CD4-positive, alpha-beta T cell treated with Interleukin-15 for 4 hours (primary cell): ENCODE data around the gene CMSS1.
A peak's percentile ranks its signal among the peaks of the same experiment; 100 is the strongest.
"Not testable (repeated sequence)": the region's sequence is repeated elsewhere in the genome, so short reads cannot be mapped to it uniquely, and the experiment has no call there.

Experiments
- DNase-seq: peaks from one replicate; pipeline ENCODE4 v3.0.0-alpha.2; 2020; ENCODE audit warnings: low spot score

Gene CMSS1

DNA sequence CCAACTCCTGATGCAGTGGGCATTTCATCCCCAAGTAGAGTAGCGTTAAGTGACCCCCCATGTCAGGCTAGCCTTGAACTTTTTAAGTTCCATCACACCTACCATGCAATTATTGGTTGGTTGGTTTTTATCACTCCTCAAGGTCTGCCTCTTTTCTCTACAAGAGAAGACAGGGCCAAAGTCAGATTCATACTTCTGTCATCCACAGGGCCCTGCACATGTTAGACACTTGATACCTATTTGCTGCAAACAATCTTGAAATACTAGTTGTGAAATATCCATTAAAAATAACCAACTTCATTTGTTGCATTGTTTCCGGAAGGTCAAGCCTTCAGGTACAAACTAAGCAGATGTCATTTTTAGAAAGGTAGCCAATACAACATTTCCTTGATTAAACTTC is 1.2 kb downstream of the CMSS1 start:
- no peak for DNase-seq

DNA sequence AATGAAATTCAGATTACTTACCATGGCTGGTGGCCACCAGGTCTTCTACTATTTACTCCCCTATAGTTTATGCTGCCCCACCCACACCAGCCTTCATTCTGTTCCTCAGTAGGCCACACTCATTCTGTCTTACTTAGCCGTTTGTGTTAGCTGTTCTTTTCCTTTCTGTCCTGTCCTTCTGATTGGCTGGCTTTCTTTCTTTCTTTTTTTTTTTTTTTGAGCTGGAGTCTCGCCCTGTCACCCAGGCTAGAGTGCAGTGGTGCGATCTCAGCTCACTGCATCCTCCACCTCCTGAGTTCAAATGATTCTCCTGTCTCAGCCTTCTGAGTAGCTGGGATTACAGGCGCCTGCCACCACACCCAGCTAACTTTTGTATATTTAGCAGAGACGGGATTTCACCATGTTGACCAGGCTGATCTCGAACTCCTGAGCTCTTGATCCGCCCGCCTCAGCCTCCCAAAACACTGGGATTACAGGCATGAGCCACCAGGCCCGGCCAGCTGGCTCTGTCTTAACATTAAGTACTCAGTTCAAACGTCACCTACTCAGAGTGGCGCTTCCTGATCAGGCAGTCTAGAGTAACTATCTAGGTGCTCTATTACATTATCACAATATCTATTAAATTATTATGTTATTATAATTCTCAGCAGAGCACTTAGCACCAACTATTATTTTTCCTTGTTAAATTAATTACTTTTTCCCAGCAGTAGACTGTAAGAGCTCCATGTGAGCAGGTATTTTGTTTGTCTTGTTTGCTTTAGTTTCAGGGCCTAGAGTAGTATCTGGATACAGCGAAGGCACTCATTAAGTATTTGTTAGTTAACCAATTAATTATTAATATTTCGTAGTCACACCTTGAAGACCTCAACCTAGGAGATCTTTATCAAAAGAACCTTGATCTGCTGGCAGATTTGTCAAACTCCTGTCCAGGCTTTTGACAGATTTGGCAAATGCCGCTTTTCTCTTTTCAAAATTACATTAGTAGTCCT is 6.4 kb downstream of the CMSS1 start:
- DNase-seq = no peak

DNA sequence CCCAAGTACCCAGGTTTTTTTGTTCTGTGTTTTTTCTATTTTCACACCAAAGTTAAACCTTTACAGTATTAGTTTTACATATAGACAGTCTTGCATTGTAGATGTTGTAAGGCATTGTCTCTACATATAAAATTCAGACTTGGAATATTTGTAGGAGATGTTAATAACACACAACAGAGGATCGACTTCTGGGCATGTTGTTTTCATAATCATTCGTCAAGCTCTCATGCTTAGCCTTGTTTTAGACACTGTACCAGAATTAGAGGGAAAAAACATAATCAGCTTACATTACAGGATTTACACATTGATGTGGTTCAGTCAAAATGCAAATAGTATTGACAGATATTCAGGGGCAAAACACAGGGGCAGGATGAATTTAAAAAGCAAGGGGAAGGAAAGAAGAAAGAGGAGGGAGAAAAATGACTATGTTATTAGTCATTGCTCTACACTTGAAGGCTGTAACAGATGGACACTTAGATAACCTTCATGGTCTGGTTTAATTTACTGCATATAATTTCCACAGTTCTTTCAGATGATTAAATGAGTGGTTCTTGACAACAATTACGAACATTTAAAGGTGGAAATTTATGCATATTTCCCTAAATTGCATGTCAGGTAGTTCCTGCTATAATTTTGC is 7.5 kb downstream of the CMSS1 start:
- no peak for DNase-seq

DNA sequence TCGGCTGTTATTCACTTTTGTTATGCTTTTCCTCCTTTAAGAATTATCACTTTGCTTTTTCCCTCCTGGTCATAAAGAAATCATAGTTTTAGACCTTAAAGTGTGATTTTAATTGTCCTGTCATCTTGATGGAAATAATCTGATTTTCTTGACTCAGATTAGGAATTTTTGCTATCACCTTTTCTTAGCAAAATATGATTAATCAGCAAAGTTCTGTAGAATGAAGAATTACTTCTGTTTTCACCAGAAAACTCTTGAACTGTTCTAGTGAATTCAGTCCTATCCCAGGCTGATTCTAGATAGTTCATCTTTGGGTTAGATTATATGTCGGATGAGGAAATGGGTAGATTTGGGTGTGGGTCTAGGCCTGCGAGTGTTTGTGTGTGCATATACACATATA is 12.2 kb downstream of the CMSS1 start:
- no peak for DNase-seq

DNA sequence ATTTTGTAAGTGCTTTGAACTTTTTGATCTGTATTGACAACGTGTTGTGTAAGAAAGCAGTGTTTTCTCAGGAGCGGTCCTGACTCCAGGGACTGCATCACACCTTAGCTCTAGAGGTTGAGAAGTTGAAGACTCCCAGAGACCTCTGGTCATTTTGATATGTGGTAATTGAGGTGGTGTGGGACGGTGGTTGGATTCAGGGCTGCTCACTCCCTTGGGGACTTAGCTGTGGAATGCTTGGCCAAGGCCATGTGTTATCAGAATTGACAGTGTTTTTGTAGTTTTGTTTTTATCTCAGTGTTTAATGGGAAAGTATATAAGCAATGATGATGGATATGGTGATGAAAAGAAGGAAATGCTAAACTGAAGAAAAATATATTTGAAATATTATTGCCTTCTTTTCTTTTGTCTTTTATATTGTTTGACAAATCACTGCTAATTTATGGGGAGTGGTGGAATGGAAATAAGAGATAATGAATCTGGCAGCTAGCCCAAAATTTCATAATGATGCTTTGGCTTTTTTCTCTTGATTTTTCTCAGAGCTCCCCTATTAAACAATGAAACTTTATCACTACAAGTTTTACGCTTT is 16.0 kb downstream of the CMSS1 start:
- DNase-seq = no peak

DNA sequence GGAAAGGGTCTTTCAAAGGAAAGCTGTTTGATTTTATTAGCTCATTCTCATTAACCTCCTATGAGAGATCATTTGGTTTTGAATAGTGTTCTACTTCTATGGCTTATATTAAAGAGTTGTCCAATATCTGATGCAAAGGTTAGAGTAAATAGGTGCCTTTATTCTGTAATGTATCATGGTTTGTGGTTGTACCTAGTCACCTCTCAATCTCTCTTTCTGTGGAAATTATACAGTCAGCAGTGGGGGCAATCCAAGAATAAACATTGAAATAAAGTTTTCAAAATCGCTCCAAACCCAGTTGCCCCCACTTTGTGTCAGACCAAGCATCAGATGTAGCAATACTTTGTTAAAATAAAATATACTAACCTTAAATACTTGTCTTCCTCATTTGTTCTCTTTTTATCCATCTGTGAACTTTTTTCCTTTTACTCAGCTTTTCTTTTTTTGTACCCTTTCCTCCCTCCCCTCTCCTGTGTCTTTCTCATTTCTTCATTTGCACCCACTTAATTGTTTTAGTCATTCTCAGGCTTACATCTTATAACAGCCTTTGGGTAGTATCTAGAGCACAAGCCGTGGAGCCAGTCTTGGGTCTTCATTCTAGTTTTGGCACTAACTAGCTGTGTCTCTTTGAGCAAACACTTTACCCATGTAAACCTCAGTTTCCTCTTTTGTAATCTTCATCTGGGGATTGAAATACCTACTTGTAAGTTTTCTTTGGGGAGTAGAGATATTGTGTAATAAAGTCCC is 16.7 kb downstream of the CMSS1 start:
- no peak for DNase-seq

DNA sequence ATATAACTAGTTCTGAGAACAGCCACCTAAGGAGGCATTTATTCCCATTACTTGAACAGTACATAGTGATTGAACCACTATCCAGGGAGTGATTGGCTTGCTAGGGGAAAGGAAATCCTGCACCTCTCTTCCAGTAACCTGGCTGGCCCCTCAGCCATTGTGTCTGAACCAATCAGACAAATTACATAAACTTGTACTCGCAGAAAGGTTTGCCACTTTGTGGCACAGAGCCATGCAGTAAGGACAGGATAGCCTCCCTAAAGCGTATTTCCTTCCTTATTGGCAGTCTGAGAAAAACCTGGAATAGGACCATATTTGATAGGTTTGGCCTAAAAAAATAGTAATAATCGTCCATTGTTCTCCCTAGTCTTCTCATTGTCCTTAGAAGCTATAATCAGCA is 19.0 kb downstream of the CMSS1 start:
- DNase-seq = no peak

DNA sequence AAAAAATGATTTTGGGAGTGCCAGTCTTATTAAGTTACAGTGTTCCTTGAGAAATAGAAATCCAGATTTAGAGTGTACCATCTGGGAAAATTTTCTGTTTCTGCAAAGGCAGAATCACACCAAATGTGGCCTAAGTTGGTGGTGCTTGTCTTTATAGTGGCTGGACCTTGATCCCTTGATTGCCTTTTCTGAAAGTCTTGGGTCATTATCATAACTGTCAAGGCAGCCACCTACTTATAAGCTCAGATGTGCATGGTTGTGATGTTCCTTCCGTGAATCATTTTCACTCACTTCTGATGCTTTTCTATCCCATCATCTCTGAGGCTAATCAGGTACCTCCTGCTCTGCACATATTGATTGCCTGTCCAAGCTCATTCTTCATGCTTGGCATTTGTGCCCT is 20.1 kb downstream of the CMSS1 start:
- no peak for DNase-seq

DNA sequence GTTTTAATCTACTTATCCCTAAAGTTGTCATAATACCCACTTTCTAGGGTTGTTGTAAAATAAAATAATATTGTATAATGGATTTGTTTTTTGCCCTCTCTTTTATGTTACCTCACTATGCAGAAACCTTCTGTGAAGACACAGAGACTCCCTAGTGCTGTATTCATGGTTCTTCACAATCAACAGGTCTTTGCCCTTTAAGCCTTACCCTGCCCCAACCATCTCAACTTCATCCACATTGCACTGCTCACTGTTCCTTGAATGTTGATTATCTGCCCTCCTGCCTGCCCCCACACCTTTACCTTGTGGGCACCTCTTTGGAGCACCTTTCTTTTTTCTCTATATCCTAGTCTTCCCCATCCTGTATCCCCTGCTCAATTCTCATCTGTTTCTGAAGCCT is 21.1 kb downstream of the CMSS1 start:
- no peak for DNase-seq

DNA sequence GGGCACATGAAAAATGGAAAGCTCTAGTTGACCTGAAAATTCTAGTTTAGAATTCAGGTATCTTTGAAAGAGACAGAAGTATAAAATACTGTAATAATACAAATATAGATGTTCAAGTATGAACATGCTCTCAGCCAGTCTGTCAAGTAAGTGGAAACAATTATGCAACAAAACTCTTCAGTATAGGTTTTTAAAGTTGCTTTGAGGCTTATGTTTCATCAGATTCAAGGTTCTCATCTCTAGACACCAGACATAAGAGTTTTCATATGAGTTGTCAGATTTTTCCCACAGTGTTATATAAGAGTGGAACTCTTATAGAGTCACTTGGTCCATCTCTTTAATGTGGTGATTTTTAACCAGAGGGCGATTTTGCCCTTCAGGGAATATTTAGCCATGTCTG is 22.0 kb downstream of the CMSS1 start:
- DNase-seq = no peak

DNA sequence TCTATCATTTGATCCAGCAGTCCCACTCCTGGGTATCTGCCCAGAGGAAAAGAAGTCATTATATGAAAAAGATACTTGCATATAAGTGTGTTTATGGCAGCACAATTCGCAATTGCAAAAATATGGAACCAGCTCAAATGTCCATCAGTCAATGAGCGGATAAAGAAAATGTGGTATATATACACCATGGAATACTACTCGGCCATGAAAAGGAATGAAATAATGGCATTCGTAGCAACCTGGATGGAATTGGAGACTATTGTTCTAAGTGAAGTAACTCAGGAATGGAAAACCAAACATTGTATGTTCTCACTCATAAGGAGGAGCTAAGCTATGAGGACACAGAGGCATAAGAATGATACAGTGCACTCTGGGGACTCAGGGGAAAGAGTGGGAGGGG is 24.3 kb downstream of the CMSS1 start:
- DNase-seq = not testable (repeated sequence)

DNA sequence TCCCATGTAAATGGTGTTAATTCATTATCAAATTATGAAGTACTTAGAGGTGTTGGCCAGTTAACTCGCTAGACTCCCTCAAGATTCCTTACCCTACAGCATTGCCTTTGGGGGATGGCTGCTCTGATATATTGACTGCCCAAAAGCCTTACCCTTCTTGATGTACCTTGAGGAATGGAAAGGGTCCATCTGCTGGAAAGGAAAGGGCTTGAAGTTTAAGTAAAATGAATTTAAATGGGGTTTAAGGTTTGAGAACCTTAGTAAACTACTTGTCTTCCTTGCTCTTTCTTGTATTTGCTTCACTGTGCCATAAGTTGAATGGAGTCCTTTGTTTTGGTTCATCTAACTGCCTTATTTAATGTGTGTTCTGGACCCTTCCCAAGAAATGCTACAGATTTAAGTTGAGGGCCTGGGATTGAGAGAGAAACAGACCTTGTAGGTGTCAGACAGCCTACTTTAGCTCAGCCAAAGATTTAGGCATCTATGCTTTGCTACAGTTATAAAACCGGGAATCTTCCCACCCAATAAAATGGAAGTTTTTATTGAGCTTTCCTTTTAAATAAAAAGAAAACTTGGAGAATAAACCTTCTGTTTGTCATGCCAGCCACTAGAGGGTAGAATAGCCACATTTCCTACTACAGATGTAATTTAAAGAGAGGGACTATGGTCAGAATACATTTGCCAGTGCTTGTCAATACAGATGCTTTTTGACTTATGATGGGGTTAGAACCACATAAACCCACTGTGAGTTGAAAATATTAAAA is 25.3 kb downstream of the CMSS1 start:
- DNase-seq = peak; percentile 10

DNA sequence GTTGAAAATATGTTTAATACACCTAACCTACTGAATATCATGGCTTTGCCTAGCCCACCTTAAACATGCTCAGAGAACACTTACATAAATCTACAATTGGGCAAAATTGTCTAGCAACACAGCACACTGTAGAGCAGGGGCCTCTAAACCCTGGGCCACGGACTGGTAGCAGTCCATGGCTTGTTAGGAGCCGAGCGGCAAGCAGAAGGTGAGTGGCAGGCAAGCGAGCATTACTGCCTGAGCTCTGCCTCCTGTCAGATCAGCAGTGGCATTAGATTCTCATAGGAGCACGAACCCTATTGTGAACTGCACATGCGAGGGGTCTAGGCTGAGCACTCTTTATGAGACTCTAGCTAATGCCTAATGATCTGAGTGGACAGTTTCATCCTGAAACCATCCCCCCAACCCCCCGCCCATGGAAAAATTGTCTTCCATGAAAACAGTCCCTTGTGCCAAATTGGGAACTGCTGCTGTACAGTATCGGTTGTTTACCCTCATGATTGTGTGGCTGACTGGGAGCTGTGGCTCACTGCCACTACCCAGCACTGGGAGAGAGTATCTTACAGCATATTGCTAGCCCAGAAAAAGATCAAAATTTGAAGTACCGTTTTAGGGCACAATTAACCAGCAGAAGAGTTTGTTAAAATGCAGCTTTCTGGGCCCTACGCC is 26.1 kb downstream of the CMSS1 start:
- no peak for DNase-seq

DNA sequence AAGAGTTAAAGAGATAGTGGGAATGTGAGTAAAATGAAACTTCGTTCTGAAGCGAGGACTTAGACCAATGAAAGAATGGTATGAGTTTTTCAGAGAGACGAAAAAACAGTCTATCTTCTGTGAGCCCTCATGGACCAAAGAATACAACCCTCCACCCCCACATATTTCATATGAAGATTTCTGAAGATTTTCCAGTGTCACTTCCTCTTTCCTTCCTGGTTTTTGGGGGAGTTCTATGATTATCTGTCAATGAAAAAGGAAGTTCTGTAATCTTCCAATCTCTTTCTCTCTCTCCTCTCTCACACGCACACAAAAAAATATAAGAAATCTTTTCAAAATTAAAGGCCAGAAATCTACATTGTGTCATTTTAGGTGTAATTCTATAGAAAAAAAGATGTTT is 27.7 kb downstream of the CMSS1 start:
- DNase-seq = no peak

DNA sequence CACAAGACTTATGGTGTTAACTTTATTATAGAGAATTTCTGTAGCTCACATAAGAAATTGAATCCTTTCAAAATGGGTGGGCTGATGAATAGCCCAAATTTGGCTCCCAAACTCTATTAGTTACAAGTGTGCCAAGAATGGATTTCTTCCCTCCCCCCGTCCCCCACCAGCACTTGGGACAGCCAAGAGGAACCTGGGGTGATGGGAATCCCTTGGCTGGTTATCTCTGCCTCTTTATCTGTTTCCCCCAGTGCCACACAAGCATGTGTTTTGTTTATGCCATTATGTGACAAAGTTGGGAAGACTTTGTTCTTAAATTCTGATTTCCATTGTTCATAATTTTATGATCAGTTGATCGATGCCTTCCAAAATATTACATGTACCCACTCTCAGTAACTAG is 28.3 kb downstream of the CMSS1 start:
- DNase-seq = no peak

DNA sequence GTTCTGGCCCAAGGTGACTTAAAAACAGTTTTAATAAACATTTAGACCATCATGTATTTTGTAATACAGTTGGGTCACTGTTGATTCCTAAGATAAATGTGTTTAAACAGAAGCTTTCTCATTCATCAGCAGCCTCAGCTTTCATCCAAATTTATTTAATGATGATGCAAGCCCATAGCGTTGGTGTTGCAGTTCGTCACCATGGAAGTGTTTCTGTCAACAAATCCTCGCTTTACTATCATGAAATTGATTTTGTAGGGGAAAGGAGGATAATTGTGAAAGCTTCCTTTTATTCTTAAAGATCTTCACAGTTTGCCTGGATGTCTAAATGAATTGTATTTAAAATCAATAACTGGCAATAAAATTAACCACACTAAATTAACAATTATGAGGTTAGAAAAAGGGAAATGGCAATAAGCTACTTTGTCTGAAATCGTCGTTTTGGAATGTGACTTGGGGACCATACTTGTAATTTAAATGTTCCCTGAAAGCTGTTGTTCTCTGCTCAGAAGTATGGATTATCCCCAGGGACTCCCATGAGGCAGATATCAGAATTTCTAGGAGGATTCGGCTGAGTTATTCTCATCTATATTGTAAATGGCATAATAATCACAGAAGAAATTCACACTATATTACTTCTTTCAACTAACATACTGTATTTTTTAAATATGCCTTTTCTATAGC is 29.0 kb downstream of the CMSS1 start:
- DNase-seq = no peak

DNA sequence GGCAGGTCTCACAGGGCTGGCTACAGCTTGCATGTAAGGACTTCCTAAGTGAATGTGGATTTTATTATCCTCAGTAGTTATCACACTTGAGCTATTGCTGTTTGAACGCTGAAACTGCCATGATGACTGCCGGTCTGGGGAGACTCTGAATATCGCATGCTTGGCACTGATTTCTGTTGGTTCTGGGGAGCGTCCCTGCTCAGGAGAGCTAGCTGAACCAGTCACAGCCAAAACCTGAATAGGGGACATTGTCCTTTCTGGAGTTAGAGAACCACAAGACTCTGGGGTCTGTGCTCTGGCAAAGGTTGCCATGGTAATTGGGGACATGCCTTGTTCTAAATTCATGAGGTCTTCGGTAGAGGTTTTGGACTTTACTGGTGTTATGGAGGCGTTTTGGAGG is 30.8 kb downstream of the CMSS1 start:
- DNase-seq = no peak

DNA sequence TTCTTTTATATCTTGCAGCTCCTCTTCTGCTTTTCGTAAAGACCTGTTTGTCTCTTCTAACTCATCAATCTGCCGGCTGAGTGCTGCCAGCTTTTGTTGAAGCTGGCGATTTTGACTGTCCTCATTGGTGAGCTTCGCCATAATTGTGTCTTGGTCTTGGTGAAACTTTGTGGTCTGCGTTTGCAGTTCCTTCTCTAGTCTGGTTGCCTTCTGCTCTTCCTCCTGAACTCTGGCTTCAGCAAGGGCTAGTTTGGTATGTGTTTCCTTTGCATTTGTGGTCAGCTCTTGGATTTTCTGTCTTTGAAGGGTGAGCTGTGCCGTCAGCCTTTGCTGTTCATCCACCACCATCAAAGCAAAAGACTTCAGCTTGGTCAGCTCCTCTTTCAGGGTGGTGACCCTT is 32.9 kb downstream of the CMSS1 start:
- DNase-seq = no peak

DNA sequence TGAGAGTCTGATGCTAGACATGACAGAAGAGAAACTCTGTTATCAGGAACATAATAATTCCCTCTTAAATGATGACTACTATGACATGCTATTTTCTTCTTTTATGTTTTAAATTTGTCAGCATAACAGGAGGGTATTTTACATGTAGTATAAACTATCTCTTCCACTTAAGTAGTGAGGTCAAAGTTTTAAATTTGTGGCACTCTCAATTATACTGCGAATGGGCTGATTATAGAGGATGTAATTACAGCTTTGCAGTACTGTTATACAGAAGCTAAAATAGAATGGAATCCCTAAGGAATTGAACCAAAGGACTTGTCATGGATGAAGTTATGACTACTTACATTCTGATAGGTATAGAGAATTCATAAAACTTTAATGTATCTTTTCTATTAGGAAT is 34.3 kb downstream of the CMSS1 start:
- DNase-seq = no peak

DNA sequence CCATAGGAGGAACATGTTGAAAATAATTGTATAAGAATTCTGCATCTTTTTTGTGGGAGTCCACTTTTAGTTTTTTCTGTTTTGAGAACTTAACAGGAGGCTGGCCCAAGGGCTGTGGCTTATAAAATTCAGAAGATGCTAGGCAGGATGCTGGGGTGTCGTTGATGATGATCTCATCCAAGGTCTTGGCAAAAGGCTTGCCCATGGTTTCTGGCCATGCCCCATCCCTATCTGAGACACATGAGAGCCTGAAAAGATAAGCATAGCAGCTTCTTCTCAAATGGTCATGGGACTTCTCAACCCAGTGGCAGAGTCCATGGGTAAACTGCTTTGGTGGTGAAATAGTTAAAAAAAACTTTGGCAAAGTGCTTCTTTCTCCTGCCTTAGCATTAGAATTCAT is 35.2 kb downstream of the CMSS1 start:
- no peak for DNase-seq
